OCI-LY7 (cell line): Measurements from ENCODE around the gene MINDY4B.

Source experiments
- EZH2phosphoT487 ChIP-seq: fragments of 200-600 bp; sonication (generic); IDR thresholded peaks from 2 replicates; pipeline ENCODE4 v1.6.1; 2018; ENCODE audit warnings: low read depth, borderline replicate concordance, mild to moderate bottlenecking, mixed run types, antibody characterized with exemption, low read length, moderate library complexity, mixed read lengths
- TF ChIP-seq, protein P1 (sequence below): fragments of 200-600 bp; sonication (generic); conservative IDR thresholded peaks from 2 replicates; pipeline ENCODE4 v1.5.1; 2014; ENCODE audit warnings: mild to moderate bottlenecking, antibody characterized with exemption, low read length, moderate library complexity, mixed read lengths

DNA sequence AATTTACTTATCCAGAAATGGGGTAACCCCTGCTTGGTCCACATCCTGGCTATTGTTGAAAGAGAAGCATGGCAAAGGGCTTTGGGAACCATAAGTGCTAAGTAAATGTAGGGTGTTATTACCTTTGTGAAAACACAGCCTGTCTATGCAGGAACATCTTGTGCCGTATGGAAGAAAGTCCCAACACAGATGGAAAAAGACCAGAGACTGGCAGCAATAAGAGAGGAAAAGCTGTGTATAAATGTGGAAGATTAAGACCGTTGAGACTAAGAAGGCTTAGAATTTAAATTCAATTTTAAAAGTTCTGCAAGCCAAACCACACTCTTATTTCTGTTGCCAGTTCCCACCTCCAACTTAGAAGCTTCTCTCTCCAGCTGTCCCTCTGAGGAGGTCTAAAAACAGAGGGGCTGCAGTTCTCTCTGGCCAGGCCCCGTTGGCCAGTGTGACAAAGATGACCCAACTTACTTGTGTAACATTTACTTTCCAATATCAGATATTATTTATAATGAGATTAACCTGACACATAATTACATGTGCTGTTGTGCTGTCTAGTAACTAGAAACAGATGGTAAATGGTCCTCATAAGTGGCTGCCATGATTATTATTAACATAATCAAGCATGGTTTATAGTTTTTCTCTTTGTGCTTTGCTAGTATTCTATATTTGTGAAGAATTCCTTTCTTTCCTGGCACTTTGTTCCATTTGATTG is 7.0 kb downstream of the MINDY4B start:
- TF ChIP-seq EZH2phosphoT487 = no peak
- TF ChIP-seq, protein P1, sequence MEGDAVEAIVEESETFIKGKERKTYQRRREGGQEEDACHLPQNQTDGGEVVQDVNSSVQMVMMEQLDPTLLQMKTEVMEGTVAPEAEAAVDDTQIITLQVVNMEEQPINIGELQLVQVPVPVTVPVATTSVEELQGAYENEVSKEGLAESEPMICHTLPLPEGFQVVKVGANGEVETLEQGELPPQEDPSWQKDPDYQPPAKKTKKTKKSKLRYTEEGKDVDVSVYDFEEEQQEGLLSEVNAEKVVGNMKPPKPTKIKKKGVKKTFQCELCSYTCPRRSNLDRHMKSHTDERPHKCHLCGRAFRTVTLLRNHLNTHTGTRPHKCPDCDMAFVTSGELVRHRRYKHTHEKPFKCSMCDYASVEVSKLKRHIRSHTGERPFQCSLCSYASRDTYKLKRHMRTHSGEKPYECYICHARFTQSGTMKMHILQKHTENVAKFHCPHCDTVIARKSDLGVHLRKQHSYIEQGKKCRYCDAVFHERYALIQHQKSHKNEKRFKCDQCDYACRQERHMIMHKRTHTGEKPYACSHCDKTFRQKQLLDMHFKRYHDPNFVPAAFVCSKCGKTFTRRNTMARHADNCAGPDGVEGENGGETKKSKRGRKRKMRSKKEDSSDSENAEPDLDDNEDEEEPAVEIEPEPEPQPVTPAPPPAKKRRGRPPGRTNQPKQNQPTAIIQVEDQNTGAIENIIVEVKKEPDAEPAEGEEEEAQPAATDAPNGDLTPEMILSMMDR = no peak
